GM21529 (cell line): ENCODE results near the gene GRIK5.
"Not testable (repeated sequence)": the region's sequence is repeated elsewhere in the genome, so short reads cannot be mapped to it uniquely, and the experiment has no call there.

ENCODE experiments used
- ATAC-seq: cut with Tn5 transposase; IDR thresholded peaks from one replicate; pipeline ENCODE4 v1.9.1; 2021; ENCODE audit not compliant: unreplicated experiment

Gene GRIK5

DNA sequence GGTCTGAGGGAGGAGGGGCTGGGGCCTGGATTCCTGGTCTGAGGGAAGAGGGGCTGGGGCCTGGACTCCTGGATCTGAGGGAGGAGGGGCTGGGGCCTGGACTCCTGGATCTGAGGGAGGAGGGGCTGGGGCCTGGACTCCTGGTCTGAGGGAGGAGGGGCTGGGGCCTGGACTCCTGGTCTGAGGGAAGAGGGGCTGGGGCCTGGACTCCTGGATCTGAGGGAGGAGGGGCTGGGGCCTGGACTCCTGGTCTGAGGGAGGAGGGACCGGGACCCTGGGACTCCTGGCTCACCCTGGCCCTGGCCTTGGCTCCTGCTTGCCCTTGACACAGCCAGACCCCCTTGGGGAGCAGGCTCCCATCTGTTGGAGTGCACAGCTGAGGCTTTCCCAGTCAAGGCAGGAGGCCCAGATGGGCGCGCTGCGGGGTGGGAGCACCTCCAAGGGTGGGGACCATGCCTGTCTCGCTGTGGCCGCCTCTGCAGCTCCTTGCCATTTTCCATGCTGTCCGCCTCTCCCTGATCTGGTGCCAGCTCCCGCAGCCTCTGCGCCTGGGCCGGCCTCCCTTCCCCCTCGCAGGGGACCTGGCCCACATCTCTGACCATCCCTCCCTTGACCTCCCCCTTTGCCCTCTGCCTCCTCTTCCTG, 78.0 kb downstream of the GRIK5 start:
- ATAC-seq: not testable (repeated sequence)

DNA sequence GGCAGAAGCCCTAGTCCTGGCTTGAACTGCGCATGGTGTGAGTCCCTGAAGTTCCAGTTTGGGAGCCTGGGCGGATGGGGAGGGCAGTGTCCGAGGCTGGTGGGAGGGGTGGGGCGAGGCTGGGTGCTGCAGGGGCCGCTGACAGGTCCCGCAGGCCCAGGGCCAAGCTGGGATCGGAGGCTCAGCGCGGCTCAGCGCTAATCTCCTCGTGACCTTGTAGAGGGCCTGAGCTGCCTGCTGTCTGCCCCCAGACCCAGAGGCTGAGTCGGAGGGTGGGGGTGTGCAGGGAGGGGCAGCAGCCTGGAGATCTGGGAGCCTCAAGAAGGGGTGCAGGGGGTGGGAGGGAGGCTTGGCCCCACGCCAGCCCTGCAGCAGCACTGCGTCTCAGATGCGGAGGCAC, 79.0 kb downstream of the GRIK5 start:
- ATAC-seq: no peak

DNA sequence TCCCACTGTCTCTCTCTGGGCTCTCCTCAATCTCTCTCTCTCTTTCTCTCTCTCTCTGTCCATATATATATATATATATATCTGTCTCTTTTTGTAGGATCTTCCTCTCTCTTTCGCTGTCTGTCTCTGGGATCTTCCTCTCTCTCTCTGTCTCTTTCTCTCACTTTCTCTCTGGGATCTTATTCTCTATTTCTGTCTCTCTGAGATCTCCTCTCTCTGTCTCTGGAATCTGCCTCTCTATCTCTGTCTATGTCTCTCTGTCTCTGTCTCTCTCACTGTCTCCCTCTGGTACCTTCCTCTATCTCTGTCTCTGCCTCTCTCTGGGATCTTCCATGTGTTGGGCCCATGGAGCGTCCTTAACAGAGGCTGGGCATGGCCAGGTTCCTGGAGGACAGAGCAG, 79.4 kb downstream of the GRIK5 start:
- ATAC-seq: no peak

DNA sequence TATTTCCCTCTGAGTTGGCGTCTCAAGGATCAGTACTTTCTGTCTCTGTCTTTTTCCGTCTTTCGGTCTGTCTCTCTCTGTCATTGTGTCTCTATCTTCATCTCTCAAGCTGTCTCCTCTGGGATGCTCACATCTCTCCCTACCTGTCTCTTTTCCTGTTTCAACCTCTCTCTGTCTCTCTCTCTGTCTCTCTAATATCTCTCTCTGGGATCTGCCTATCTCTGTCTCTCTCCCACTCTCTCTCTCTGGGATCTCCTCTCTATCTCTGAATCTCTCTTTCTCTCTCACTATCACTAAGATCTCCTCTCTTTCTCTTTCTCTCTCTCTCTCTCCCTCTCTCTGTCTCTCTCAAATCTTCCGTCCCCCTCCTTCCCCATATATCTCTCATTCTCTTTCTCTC, 80.0 kb downstream of the GRIK5 start:
- ATAC-seq: no peak

DNA sequence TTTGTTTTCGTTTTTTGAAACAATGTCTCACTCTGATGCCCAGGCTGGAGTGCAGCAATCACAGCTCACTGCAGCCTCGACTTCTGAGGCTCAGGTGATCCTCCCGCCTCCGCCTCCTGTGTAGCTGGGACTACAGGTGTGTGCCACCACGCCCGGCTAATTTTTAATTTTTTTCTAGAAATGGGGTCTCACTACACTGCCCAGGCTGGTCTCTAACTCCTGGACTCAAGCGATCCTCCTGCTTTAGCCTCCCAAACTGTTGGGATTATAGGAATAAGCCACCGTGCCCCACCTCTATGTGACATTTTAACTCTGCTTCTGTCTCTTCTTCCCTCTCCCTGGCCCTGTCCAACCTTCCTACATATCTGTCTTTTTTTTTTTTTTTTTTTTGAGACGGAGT, 81.1 kb downstream of the GRIK5 start:
- ATAC-seq: no peak

DNA sequence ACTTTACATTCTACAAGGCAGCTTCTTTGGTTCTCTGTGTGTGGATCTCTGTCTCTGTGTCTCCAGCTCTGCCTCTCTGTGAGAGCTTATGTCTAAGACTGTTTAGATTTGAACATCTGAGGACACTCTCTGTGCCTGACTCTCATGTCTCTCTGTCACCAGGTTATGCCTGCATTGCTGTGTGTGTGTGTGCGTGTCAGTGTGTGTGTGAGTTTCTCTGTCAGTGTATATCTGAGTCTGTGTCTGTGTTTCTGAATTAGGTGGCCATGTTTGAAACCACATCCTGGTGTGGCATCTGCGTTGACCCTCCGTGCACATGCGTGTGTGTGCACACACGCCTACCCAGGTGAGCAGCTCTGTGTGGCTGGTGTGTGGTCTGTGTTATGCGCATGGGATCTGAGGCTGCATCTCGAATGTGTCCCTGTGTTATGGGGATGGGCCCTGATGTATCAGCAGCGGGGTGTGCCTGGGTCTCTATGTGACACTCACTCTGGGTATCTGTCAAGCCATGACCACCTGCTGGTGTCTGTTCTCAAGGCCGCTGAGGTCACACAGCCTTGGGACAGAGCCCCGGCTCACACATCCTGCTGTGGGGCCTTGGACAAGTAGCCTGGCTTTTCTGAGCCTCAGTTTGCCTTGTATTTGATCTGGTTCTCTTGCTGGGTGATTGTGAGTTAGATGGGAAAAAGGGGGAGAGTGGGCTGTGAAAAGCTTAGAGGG, 82.7 kb downstream of the GRIK5 start:
- no peak for ATAC-seq

DNA sequence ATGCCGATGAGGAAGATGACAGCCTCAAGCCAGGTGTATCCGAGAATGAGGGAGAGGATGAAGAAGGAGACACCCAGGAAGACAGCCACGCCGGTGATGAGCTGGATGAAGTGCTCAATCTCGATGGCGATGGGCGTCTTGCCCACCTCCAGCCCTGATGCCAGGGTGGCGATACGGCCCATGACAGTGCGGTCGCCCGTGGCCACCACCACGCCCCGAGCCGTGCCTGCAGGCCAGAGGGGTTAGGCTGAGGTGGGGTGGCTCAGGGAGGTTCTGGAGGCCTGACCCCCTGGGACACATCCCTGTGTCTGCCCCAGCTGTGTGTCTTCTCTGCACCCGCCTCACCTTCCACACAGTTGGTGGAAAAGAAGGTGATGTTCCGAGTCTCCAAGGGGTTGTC, 85.0 kb downstream of the GRIK5 start:
- ATAC-seq: no peak

DNA sequence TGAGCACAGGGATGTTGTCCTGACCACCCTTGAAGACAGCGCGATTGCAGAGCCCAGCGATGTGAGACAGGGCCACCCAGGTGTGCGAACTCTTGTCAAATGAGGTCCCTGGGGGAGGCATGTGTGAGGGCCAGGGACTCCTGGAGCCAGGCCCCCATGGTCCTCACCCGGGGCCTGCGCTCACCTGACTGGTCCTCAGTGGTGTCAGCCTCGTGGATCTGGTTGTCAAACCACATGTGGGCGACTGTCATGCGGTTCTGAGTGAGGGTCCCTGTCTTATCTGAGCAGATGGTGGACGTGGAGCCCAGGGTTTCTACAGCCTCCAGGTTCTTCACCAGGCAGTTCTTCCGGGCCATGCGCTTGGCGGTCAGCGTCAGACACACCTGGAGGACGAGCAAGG, 88.3 kb downstream of the GRIK5 start:
- ATAC-seq: no peak

DNA sequence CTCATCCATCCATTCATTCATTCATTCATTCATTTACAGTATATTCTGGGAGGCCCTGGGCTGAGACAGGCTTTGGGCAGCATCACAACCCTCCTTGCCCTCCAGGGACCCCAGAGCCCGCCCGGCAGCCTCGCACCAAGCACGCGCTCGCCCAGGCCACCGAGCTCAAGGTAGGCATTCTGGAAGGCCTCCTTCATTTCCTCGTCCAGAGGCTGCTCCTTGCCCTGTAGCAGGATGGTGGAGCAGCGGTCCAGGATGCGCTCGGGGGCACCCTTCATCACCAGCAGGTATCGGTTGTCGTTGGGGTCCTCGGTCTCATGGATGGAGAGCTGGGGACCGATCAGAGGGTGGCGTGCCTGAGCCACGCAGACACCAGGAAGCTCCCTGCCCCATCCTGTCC, 91.5 kb downstream of the GRIK5 start:
- no peak for ATAC-seq

DNA sequence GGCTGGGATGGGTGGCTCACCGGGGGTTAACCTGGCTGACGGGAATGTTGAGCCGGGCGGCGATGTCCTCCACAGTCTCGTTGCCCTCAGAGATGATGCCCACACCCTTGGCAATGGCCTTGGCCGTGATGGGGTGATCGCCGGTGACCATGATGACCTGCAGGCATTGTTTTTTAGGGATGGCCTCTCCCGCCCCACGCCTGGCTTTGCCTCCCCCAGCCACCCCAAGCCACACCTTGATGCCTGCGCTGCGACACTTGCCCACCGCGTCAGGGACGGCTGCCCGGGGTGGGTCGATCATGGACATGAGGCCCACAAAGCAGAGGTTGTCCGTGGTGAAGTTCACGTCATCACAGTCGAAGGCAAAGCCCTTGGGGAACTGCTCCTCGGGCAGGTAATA, 92.1 kb downstream of the GRIK5 start:
- no peak for ATAC-seq

DNA sequence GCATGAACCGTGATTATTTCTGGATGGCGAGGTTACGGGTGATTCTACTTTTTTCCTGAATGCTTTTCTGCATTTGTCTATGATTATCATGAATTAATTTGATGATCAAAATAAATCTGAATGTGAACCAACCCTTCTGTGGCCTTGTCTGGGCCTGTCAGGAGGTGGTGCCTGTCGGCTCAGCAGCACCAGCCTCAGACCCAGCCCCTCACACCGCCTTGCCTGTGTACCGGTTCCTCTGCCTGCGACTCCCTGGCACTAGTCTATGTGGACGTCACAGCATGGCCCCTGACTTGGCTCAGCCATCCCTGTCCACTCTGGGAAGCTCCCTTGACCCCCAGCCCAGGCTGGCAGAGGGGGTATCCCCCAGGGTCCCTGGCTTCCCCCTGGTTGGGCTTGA, 95.4 kb downstream of the GRIK5 start:
- ATAC-seq: no peak

DNA sequence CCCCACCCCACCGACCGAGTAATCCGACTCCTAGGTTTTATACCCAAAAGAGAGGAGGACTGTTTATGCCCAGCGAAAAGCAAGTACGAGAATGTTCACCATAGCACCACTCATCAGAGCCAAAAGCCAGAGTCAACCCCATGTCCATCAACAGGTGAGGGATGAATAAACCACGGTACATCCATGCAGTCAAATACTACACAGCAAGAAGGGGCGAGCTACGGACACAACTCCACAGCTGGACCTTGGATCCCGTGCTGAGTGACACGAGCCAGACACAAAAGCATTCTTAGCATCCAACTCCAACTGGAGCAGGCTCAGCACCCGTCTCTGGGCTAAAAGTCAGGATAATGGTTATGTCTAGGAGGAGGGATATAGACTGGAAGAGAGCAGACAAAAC, 98.6 kb downstream of the GRIK5 start:
- no peak for ATAC-seq

DNA sequence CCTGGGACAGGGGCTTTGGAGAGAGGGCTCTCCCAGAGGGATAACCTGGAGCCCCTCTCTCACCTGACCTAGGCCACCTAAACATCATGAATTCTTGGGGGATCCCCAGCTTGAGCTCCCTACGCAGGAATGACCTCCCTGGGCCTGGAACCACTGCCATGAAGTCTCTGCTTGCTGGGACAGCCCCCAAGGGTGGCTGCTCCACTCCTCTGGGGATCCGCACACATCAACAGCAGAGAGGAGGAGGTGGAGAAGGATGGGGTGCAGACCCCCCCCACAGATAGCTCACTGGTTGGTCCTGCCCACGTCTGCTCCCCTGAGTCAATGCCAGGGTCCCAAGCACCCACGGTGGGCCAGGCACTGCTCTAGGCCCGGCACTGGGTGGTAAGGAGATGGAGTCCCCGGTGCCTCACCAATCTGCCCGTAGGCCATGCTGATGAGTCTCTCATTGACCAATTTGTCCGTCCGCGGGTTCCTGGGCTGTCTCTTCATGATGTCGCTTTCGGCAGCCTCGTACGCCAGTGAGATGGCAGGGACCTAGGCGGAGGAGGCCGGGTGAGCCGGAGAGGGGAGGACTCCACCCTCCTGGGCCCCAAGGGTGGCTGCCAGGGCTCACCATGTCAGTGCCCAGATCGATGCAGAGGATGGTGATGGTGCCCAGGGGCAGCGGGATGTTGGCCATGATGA, 100.1 kb downstream of the GRIK5 start:
- ATAC-seq: no peak

DNA sequence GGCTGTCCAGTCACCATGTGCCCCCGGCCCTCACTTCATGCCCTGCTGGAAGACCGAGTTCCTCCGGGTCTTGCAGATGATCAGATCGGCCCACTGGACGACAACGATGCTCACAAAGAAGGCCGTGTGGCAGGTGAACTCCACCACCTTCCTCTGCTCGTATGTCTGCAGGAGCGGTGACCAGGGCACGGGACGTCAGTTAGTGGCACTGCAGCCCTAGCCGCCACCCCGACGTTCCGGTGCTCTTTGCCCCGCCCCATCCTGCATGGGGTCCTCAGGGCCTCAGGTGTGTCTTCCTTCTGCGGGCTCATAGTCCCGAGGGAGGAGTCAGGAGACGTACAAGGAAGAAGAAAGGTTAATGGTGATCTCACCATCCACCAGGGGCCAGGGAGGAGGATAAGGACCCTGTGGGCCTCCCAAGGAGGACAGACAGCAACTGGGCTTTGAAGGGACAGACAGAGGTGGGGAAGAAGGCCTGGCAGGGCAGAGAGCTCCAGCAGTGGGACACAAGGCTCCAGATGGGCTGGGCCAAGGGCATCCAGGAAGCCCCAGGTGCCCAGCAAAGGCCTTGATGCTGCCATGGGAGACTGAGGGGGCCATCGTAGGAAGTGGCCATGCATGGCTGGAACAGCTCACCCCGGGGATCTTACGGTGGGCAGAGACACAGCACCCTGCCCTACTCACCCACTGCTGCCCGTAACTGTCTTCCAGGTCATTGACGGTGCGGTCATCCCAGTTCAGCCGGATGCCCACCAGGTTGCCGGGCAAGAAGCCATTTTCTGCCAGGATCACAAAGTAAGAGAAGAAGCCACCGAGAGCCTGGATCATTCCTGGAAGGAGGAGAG, 101.0 kb downstream of the GRIK5 start:
- ATAC-seq: no peak

DNA sequence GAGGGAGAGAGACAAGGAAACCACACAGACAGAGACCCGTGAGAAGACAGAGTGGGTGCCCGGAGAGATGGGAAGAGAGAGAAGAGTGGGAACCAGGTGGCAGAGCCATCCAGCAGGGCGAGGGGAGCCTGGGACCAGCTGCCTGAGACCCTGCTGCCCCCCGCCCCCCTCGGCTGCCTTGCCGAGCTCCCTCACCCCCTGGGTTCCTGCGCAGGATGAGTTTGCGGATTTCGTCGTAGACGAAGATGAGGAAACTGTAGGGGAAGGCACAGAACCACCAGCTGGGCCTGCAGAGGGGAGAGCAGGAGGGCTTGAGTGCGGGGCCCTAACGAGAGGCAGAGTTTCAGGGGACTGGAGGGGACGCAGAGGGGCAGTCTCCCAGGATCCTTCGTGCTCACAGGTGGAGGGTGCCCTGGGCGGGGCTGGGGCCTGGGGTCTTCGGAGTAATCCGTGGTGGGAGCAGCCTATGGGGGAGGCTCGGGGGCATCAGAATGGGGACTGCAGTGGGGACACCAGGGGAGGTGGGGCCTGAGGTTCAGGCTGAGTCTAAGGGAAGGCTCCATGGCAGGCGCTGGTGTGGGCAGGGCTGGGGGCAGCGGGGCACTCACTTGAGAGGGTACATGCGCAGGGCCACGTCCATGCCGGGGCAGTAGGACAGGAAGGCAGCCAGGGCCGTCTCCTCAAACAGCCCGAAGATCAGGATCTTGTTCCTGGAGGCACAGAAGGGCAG, 102.8 kb downstream of the GRIK5 start:
- no peak for ATAC-seq

DNA sequence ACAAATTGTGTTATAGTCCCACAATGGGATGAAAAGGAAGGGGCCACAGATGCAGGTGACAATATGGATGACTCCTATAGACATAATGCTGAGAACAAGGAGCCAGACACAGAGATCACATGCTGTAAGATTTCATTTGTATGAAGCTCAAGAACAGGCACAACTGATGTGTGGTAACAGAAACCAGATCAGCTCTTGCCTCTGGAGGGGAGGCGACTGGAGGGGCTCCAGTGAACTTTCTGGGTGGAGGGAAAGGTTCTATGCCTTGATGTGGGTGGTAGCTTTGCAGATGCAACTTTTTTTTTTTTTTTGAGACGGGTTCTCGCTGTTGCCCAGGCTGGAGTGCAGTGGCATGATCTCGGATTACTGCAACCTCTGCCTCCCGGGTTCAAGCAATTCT, 104.9 kb downstream of the GRIK5 start:
- no peak for ATAC-seq

DNA sequence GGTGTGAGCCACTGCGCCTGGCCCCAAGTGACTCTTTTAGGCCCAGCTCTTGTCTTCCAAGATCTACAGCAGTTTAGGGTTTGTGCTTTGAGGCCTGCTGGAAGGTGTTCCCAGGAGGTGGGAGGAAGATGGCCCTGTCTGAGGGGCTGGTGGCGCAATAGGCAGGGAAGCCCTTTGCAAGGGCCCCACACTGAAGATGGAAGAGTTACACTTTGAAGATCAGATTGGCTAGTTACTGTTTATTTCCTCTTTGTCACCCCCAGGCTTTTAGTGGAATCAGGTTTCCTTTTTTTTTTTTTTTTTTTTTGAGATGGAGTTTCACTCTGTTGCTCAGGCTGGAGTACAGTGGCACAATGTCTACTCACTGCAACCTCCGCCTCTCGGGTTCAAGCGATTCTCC, 109.0 kb downstream of the GRIK5 start:
- ATAC-seq: no peak

DNA sequence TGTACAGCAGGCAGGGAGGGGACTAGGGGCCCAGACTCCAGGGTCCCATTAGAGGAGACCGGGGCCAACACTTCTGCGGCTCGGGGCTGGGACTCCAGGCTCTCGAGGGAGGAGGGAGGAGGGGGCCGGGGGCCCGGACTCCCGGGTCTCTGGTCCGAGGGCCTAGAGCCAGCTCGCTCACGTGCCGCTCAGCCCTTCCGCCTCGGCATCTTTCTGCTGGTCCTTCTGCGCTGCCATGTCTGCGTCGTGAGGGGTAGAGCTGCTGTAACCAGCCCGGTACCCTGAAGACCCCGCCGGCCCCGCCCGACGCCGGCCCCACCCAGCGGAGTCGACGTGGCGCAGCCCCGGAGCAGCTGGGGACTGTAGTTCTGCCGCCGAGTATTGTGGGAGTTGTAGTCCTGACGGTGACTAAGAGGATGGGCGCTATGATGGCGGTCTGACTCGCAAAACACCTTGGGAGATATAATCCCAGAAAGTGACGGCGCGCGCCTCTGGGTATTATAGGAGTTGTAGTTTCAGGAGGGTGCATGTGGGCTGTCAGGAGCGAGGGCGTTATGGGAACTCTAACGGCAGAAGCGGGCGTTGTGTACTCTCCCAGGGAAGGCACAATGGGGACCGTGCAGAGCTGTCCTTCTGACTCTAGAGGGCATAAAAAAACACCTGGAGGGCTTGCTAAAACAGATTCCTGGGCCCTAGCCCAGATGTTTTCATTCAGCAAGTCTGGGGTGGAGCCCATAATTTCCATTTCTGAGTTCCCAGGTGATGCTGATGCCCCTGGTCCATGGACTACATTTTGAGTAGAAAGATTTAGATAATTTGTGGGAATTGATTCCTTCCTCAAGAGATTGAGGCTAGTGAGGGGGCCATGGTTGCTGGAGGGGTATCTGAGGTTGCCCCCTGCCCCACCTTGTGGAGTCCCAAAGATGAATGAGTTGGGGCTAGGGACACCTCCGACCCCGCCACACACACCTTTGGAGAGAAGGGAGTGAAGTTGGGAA, 110.7 kb downstream of the GRIK5 start, which contains the start of gene RABAC1:
TSS of gene RABAC1 (minus strand) at position 266 of the 998 bp plus-strand sequence. CDS start at position 237, 29 bp downstream.
- peak; percentile 77 for ATAC-seq

DNA sequence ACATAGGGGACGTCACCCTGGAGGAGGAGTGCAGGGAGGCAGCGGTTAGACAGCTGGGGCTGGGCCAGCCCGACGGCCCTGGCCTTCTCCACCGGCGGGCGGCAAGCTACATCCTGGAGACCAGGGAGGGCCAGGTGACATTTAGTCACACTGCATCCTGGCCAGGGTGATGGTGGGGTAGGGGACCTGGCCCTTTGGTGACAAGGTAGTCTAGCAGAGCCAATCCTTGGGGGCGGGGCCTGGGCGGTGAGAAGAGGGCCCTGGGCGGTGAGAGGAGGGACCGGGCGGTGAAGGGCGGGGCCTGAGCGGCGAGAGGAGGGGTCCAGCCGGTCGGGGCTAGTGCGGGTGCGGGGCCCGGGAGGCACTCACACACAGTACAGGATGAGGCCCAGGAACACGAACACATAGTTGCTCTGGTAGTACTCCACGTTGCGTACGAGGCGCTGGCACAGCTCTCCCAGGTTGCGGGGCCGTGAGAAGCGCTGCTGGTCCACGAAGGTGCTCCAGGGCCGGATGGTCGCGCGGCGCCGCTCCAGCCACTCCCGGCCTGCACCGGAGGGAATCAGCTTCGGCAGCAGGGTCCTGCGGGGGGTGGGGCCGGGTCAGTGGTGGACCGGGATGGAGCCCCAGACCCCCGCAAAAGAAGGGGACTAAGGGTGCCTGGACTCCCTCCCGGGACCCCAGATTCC, 111.5 kb downstream of the GRIK5 start:
- ATAC-seq: peak; percentile 48
